HEK293T (cell line): ENCODE measurements around the gene ARHGEF6.

Experiments used
- CTCF ChIA-PET: fragments of 350-600 bp; formaldehyde crosslinking; extraction: SDS; loops from one replicate; lab custom pipeline; 2021; ENCODE audit warnings: antibody characterized with exemption, inconsistent platforms; lab: Yijun Ruan, JAX
- POLR2A ChIA-PET: fragments of 350-600 bp; formaldehyde crosslinking; extraction: SDS; loops from one replicate; lab custom pipeline; 2020; ENCODE audit warnings: antibody characterized with exemption, inconsistent platforms; lab: Yijun Ruan, JAX
- DNase-seq: peaks from one replicate; pipeline ENCODE4 v3.0.0; 2012; ENCODE audit warnings: mixed read lengths; ENCODE audit errors: extremely low spot score
- ARNT ChIP-seq: fragments of 450-650 bp; IDR thresholded peaks from 2 replicates; pipeline ENCODE4 v1.6.1; 2017; ENCODE audit warnings: mild to moderate bottlenecking
- BHLHE40 ChIP-seq: fragments of 450-650 bp; IDR thresholded peaks from 2 replicates; pipeline ENCODE4 v1.6.1; 2016; ENCODE audit warnings: mild to moderate bottlenecking, moderate library complexity, borderline replicate concordance
- CTBP1 ChIP-seq: fragments of 450-650 bp; IDR thresholded peaks from 2 replicates; pipeline ENCODE4 v1.6.1; 2016; ENCODE audit warnings: borderline replicate concordance
- ELF4 ChIP-seq: fragments of 450-650 bp; IDR thresholded peaks from 2 replicates; pipeline ENCODE4 v1.6.1; 2017; ENCODE audit warnings: antibody characterized with exemption
- FOXA1 ChIP-seq: fragments of 450-650 bp; IDR thresholded peaks from 2 replicates; pipeline ENCODE4 v1.6.1; 2016; ENCODE audit warnings: mild to moderate bottlenecking
- FOXK2 ChIP-seq: fragments of 450-650 bp; IDR thresholded peaks from 2 replicates; pipeline ENCODE4 v1.6.1; 2016; ENCODE audit warnings: mild to moderate bottlenecking
- FOXM1 ChIP-seq: fragments of 450-650 bp; IDR thresholded peaks from 2 replicates; pipeline ENCODE4 v1.6.1; 2017; ENCODE audit warnings: mild to moderate bottlenecking, borderline replicate concordance
- HDGF ChIP-seq: fragments of 450-650 bp; IDR thresholded peaks from 2 replicates; pipeline ENCODE4 v1.6.1; 2017; ENCODE audit warnings: antibody characterized with exemption, borderline replicate concordance
- L3MBTL2 ChIP-seq: fragments of 450-650 bp; conservative IDR thresholded peaks from 2 replicates; pipeline ENCODE4 v1.6.1; 2016; ENCODE audit warnings: mild to moderate bottlenecking
- LEF1 ChIP-seq: fragments of 450-650 bp; IDR thresholded peaks from 2 replicates; pipeline ENCODE4 v1.6.1; 2017; ENCODE audit warnings: mild to moderate bottlenecking, borderline replicate concordance
- NFRKB ChIP-seq: fragments of 450-650 bp; IDR thresholded peaks from 2 replicates; pipeline ENCODE4 v1.6.1; 2016; ENCODE audit warnings: mild to moderate bottlenecking, moderate library complexity
- PKNOX1 ChIP-seq: fragments of 450-650 bp; IDR thresholded peaks from 2 replicates; pipeline ENCODE4 v1.6.1; 2016
- SP1 ChIP-seq: fragments of 450-650 bp; IDR thresholded peaks from 2 replicates; pipeline ENCODE4 v1.6.1; 2017
- SUZ12 ChIP-seq: fragments of 450-650 bp; IDR thresholded peaks from 2 replicates; pipeline ENCODE4 v1.6.1; 2016; ENCODE audit warnings: mild to moderate bottlenecking
- TARDBP ChIP-seq: fragments of 450-650 bp; IDR thresholded peaks from 2 replicates; pipeline ENCODE4 v1.6.1; 2016
- ZNF384 ChIP-seq: fragments of 450-650 bp; IDR thresholded peaks from 2 replicates; pipeline ENCODE4 v1.6.1; 2016

ARHGEF6 gene

GRCh38 chrX:136656361-136656964, 124.3 kb downstream of the ARHGEF6 start:
- CTCF ChIA-PET: no interaction called here
- TF ChIP-seq ELF4 (no peak), ZNF384 (no peak), HDGF (no peak), FOXA1 (no peak), CTBP1 (no peak), LEF1 (no peak), FOXK2 (no peak), L3MBTL2 (no peak), SUZ12 (no peak), FOXM1 (no peak), TARDBP (no peak), NFRKB (no peak), SP1 (no peak), ARNT (no peak), BHLHE40 (no peak), PKNOX1 (no peak)

GRCh38 chrX:136652822-136653723, 127.7 kb downstream of the ARHGEF6 start:
- CTCF ChIA-PET: no interaction called here
- POLR2A ChIA-PET: no interaction called here
- no peak for TF ChIP-seq SP1
- TF ChIP-seq HDGF: no peak
- no peak for TF ChIP-seq ZNF384
- no peak for TF ChIP-seq FOXM1
- TF ChIP-seq CTBP1: no peak
- no peak for TF ChIP-seq NFRKB
- no peak for TF ChIP-seq ARNT
- DNase-seq: no peak

More at GRCh38 chrX:136656361-136656964, 124.3 kb downstream of the ARHGEF6 start:
- no peak for DNase-seq
- POLR2A ChIA-PET: no interaction called here

GRCh38 chrX:136650811-136651210, 129.9 kb downstream of the ARHGEF6 start:
- POLR2A ChIA-PET: interaction anchor here (0.5 kb wide), 1 partner anchor 241 kb away, joined by 3 read pairs; no protein-coding TSS in a partner anchor
- CTCF ChIA-PET: no interaction called here
- no peak for TF ChIP-seq L3MBTL2
- DNase-seq: no peak

GRCh38 chrX:136647677-136648360, 132.9 kb downstream of the ARHGEF6 start, which contains the start of gene CD40LG:
Gene CD40LG (plus strand): TSS chrX:136648158. CDS start chrX:136648249, 91 bp downstream.
- ChIA-PET POLR2A (no interaction called here), CTCF (no interaction called here)
- DNase-seq: no peak
- TF ChIP-seq SP1: no peak
- TF ChIP-seq FOXM1: no peak
- TF ChIP-seq LEF1: no peak
- TF ChIP-seq ZNF384: no peak

- ChIA-PET CTCF (no interaction called here), POLR2A (no interaction called here)
- no peak for DNase-seq
- TF ChIP-seq NFRKB: no peak
- no peak for TF ChIP-seq CTBP1
- no peak for TF ChIP-seq SP1
- no peak for TF ChIP-seq HDGF
- no peak for TF ChIP-seq FOXM1
- TF ChIP-seq SUZ12: no peak
- TF ChIP-seq ELF4: no peak
- TF ChIP-seq FOXK2: no peak
- no peak for TF ChIP-seq FOXA1
- no peak for TF ChIP-seq ZNF384
- no peak for TF ChIP-seq PKNOX1
- TF ChIP-seq TARDBP: no peak
- no peak for TF ChIP-seq LEF1
- TF ChIP-seq L3MBTL2: no peak
- TF ChIP-seq BHLHE40: no peak
- TF ChIP-seq ARNT: no peak
Measured at GRCh38 chrX:136646602-136647239, 134.0 kb downstream of the ARHGEF6 start.

- TF ChIP-seq CTBP1: no peak
- no peak for TF ChIP-seq TARDBP
- TF ChIP-seq L3MBTL2: no peak
- no peak for TF ChIP-seq LEF1
- no peak for TF ChIP-seq BHLHE40
- TF ChIP-seq FOXM1: no peak
- TF ChIP-seq SUZ12: no peak
- TF ChIP-seq HDGF: no peak
- TF ChIP-seq FOXK2: no peak
- TF ChIP-seq PKNOX1: no peak
- no peak for TF ChIP-seq ZNF384
- no peak for TF ChIP-seq ARNT
- no peak for TF ChIP-seq ELF4
- no peak for TF ChIP-seq NFRKB
- TF ChIP-seq SP1: no peak
- no peak for TF ChIP-seq FOXA1
- DNase-seq: no peak
- ChIA-PET POLR2A (no interaction called here), CTCF (no interaction called here)
Measured at GRCh38 chrX:136643243-136643642, 137.5 kb downstream of the ARHGEF6 start.
